EH (cell line): Measurements from ENCODE around the gene ACSF2.
A peak's percentile ranks its signal among the peaks of the same experiment; 100 is the strongest.
"Not testable (repeated sequence)": the region's sequence is repeated elsewhere in the genome, so short reads cannot be mapped to it uniquely, and the experiment has no call there.

Experiments
- DNase-seq: peaks from one replicate; pipeline ENCODE4 v3.0.0-alpha.2; 2015; ENCODE audit warnings: low read depth

Gene ACSF2

GRCh38 chr17:50464736-50465135, 38.7 kb downstream of the ACSF2 start:
- DNase-seq: no peak

GRCh38 chr17:50465171-50465570, 39.2 kb downstream of the ACSF2 start:
- no peak for DNase-seq

GRCh38 chr17:50465635-50466034, 39.6 kb downstream of the ACSF2 start:
- DNase-seq: no peak

GRCh38 chr17:50466371-50467113, 40.5 kb downstream of the ACSF2 start:
- DNase-seq: no peak

- no peak for DNase-seq
These were observed 41.3 kb downstream of the ACSF2 start for GRCh38 chr17:50467114-50467854.

GRCh38 chr17:50467855-50468303, 41.9 kb downstream of the ACSF2 start:
- no peak for DNase-seq

GRCh38 chr17:50468304-50469207, 42.5 kb downstream of the ACSF2 start, which contains the start of gene CHAD:
Gene CHAD (minus strand): TSS chr17:50468880. CDS start chr17:50468813, 67 bp downstream.
- DNase-seq: peak; percentile 30

GRCh38 chr17:50469208-50469605, 43.2 kb downstream of the ACSF2 start:
- peak; percentile 28 for DNase-seq

- no peak for DNase-seq
These were observed 43.8 kb downstream of the ACSF2 start for GRCh38 chr17:50469671-50470305.

GRCh38 chr17:50470426-50470825, 44.4 kb downstream of the ACSF2 start:
- no peak for DNase-seq

- DNase-seq: no peak
These were observed 45.2 kb downstream of the ACSF2 start for GRCh38 chr17:50471009-50471905.

- no peak for DNase-seq
These were observed 46.3 kb downstream of the ACSF2 start for GRCh38 chr17:50472286-50472685.

- peak; percentile 38 for DNase-seq
These were observed 46.7 kb downstream of the ACSF2 start for GRCh38 chr17:50472761-50473161.

GRCh38 chr17:50473901-50474300, 47.9 kb downstream of the ACSF2 start:
- no peak for DNase-seq

GRCh38 chr17:50474523-50474922, 48.5 kb downstream of the ACSF2 start:
- no peak for DNase-seq

- DNase-seq: no peak
These were observed 49.3 kb downstream of the ACSF2 start for GRCh38 chr17:50475362-50475761.

GRCh38 chr17:50475775-50476544, 49.9 kb downstream of the ACSF2 start:
- DNase-seq: not testable (repeated sequence)

- no peak for DNase-seq
These were observed 50.7 kb downstream of the ACSF2 start for GRCh38 chr17:50476545-50477315.

- no peak for DNase-seq
These were observed 52.0 kb downstream of the ACSF2 start for GRCh38 chr17:50477976-50478375.
